Transverse colon (tissue), 4 donors: ENCODE results near the gene HEXA. TPM values are rescaled to one million over a fixed set of nuclear protein-coding genes. Genes with fewer than 3 reads are reported as not detected.

Source experiments
- DNase-seq: peaks from one replicate; pipeline ENCODE4 v3.0.0-alpha.2; 2019
- H3K27ac ChIP-seq, 4 donors: fragments of 200-600 bp; sonication (generic); 2 replicates each; pipeline ENCODE4 v1.5.1; 2016 to 2018; ENCODE audit warnings: inconsistent platforms in 4 of 4
- H3K27me3 ChIP-seq: fragments of 200-600 bp; sonication (generic); 2 replicates; pipeline ENCODE4 v1.5.1; 2017; ENCODE audit warnings: inconsistent platforms
- H3K36me3 ChIP-seq, 4 donors: fragments of 200-600 bp; sonication (generic); 2 replicates each; pipeline ENCODE4 v1.5.1; 2017 to 2019; ENCODE audit warnings: inconsistent platforms in 4 of 4
- H3K4me1 ChIP-seq, 4 donors: fragments of 200-600 bp; sonication (generic); 2 replicates each; pipeline ENCODE4 v1.5.1; 2017 to 2020; ENCODE audit warnings: inconsistent platforms in 4 of 4
- H3K4me3 ChIP-seq, 4 donors: fragments of 200-600 bp; sonication (generic); 1 replicate in 1 of 4; 2 replicates in 3 of 4; pipeline versions ENCODE4 v1.5.1 to v1.6.1; 2017 to 2019; ENCODE audit warnings: inconsistent platforms in 4 of 4
- H3K9me3 ChIP-seq, 2 donors: fragments of 200-600 bp; sonication (generic); 2 replicates each; pipeline ENCODE4 v1.5.1; 2017 to 2019; ENCODE audit warnings: inconsistent platforms in 2 of 2
- CTCF ChIP-seq, 5 experiments: fragments of 200-600 bp in 3 of 5; fragments of 450-650 bp in 2 of 5; sonication (generic) in 3 of 5; IDR thresholded peaks; 1 replicate in 2 of 5; 2 replicates in 3 of 5; pipeline ENCODE4 v1.5.1; 2016 to 2017; ENCODE audit warnings: antibody characterized with exemption in 5 of 5, inconsistent platforms in 3 of 5, mild to moderate bottlenecking in 2 of 5, moderate library complexity in 1 of 5
- EP300 ChIP-seq: sonication (generic); formaldehyde crosslinking; IDR thresholded peaks from one replicate; pipeline ENCODE4 v1.6.1; 2017; ENCODE audit warnings: antibody characterized with exemption, low read depth
- POLR2A ChIP-seq: fragments of 450-650 bp; IDR thresholded peaks from one replicate; pipeline ENCODE4 v1.6.1; 2016; ENCODE audit warnings: antibody characterized with exemption, mild to moderate bottlenecking, moderate library complexity
- POLR2AphosphoS5 ChIP-seq, 3 donors: sonication (generic); formaldehyde crosslinking; IDR thresholded peaks; one replicate each; pipeline ENCODE4 v1.6.1; 2016; ENCODE audit warnings: antibody characterized with exemption in 3 of 3
- WGBS, 2 donors: methylation state at CpG; one replicate each; pipeline ENCODE4 v1.1.5; 2018; ENCODE audit warnings: low coverage in 1 of 2; 5-methylcytosine and 5-hydroxymethylcytosine counted together
- in situ Hi-C, 4 donors: fragments of 200-750 bp; cut with MboI; loops; one replicate each; pipeline versions ENCODE4 v1.15.0 to v1.15.1; 2017; ENCODE audit warnings: low sequenced_read_pairs in 3 of 4, low pct_ligation_motif_present in 1 of 4, low pct_unique_long_range_greater_than_20kb in 1 of 4
- intact Hi-C: fragments of 100-400 bp; cut with DNase I; formaldehyde crosslinking; loops from one replicate; pipeline ENCODE4 v1.15.1; 2023; ENCODE audit warnings: low total_unique reads
- total RNA-seq, 4 donors: library from RNA; depleted of rRNA; stranded (reverse); fragments of >200 nt; gene quantifications; one replicate each; pipeline ENCODE4 v1.1.0, GENCODE V29; 2016

HEXA gene
- total RNA-seq, 4 donors from 2014 or later = 19.9 to 69.9 (median 50.9) TPM

- H3K4me1 ChIP-seq = no peaks in the 10 kb centered on the region
- WGBS, 2 donors = 52 to 56% methylated on average over 2 of the region's 2 CpGs
- no peaks in the 10 kb centered on the region for H3K27me3 ChIP-seq
- TF ChIP-seq EP300 (no peak), POLR2A (no peak), CTCF (IDR thresholded peaks at IDR 0.05) (peak; percentile 57 to 79 (median 71))
- intact Hi-C loops (no loop called here), in situ Hi-C loops (no loop called here)
- no peaks in the 10 kb centered on the region for H3K9me3 ChIP-seq
- no peaks in the 10 kb centered on the region for H3K36me3 ChIP-seq
- DNase-seq = peak; percentile 57
- no peak overlapping the region for H3K4me3 ChIP-seq
- H3K27ac ChIP-seq = no peak overlapping the region
Observed at GRCh38 chr15:72312605-72313447, 63.0 kb downstream of the HEXA start.

DNA sequence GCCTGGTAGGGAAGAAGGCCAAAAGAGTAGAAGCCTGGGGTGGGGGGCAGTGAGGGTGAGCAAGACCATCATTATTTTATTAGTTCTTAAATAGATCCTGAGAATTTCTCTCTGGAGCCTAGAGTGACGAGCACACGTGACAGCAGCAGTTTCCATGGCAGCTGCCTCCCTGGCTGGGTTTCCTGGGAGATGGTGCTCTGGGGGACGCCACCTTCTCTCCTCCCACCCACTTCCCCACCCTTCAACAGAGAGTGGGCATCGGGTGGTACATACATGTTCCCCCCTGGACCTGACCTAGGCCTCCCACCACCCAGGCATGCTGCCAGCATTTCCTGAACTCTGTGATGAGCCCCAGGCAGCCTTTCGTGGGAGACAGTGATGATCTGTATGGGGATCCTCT is 68.8 kb downstream of the HEXA start:
- intact Hi-C loops = no loop called here
- Histone ChIP-seq H3K4me3 (no peak overlapping the region), H3K27ac (no peak overlapping the region), H3K4me1 (no peaks in the 10 kb centered on the region), H3K36me3 (no peaks in the 10 kb centered on the region), H3K9me3 (no peaks in the 10 kb centered on the region), H3K27me3 (no peaks in the 10 kb centered on the region)
- TF ChIP-seq EP300 = no peak
- TF ChIP-seq CTCF (IDR thresholded peaks at IDR 0.05) = no peak
- TF ChIP-seq POLR2A = no peak
- TF ChIP-seq POLR2AphosphoS5 (IDR thresholded peaks at IDR 0.05) = no peak
- DNase-seq = no peak
- in situ Hi-C loops = loop anchor here in 1 of 4 donors (10.0 kb wide), 1 partner anchor 368 kb away; no protein-coding TSS in a partner anchor
- 59 to 92% methylated on average over 2 to 5 of the region's 5 CpGs for WGBS, 2 donors

DNA sequence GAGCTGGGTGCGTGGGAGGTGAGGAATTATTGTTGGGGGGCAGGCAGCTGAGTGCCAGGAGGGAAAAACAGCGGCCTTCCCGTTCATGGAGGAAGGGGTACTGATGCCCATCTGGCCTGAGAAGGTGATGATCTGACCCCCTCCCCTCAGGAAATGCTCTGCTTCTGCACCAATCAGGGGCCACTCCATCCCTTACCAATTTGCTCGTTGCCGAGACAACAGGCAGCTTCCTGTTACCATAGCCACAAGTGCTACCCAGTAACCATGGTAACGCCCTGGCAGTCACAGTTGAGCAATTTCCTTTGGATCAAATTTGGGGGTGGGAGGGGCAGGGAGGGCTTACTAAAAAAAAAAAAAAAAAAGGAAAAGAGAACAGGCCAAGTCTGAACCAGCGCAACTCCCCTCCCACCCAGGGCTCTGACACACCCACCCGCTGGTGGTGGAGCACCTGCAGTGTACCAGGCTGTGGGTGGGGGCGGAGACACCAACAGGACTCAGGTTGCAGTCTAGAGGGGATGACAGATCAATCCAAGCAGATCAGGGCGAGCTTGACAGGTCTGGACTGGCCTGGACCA is 69.5 kb downstream of the HEXA start:
- H3K27me3 ChIP-seq = no peaks in the 10 kb centered on the region
- TF ChIP-seq POLR2A (no peak), POLR2AphosphoS5 (IDR thresholded peaks at IDR 0.05) (no peak), CTCF (IDR thresholded peaks at IDR 0.05) (no peak), EP300 (no peak)
- no peaks in the 10 kb centered on the region for H3K9me3 ChIP-seq
- in situ Hi-C loops (loop anchor here in 1 of 4 donors (10.0 kb wide), 1 partner anchor 369 kb away; no protein-coding TSS in a partner anchor), intact Hi-C loops (no loop called here)
- 66 to 74% methylated on average over 6 to 10 of the region's 10 CpGs for WGBS, 2 donors
- no peak for DNase-seq
- H3K36me3 ChIP-seq = no peaks in the 10 kb centered on the region
- no peaks in the 10 kb centered on the region for H3K4me1 ChIP-seq
- no peak overlapping the region for H3K27ac ChIP-seq
- H3K4me3 ChIP-seq = no peak overlapping the region

- in situ Hi-C loops = loop anchor here in 1 of 4 donors (10.0 kb wide), 1 partner anchor 370 kb away; no protein-coding TSS in a partner anchor
- Histone ChIP-seq H3K27me3 (no peaks in the 10 kb centered on the region), H3K4me1 (no peaks in the 10 kb centered on the region), H3K36me3 (no peaks in the 10 kb centered on the region), H3K27ac (no peak overlapping the region), H3K4me3 (no peak overlapping the region), H3K9me3 (no peaks in the 10 kb centered on the region)
- no peak for DNase-seq
- 96% methylated on average over 7 of the region's 7 CpGs; no CpG with 5 or more reads in 1 of the 2 donors for WGBS, 2 donors
- intact Hi-C loops = no loop called here
- no peak for TF ChIP-seq POLR2A
- no peak for TF ChIP-seq CTCF (IDR thresholded peaks at IDR 0.05)
- TF ChIP-seq POLR2AphosphoS5 (IDR thresholded peaks at IDR 0.05) = no peak
- TF ChIP-seq EP300 = no peak
Observed at GRCh38 chr15:72304596-72304995, 71.2 kb downstream of the HEXA start.
